Right renal pelvis (tissue), 4 donors: ENCODE measurements around the gene KCNK17. TPM values are rescaled to one million over a fixed set of nuclear protein-coding genes. Genes with fewer than 3 reads are reported as not detected.

Source experiments
- DNase-seq, 4 donors: peaks; one replicate each; pipeline ENCODE4 v3.0.0-alpha.2; 2013; ENCODE audit warnings: low read depth in 4 of 4, low spot score in 3 of 4, missing footprints in 1 of 4
- polyA plus RNA-seq, 4 donors: library from polyadenylated mRNA; unstranded; fragments of 120-200 nt; gene quantifications; one replicate each; pipeline ENCODE4 v1.2.1, GENCODE V29; 2013; ENCODE audit not compliant: insufficient read length in 4 of 4

KCNK17 gene
- polyA plus RNA-seq, 4 donors = 0.04 to 0.20 (median 0.17) TPM; not detected in 1

- DNase-seq = no peak
Observed at GRCh38 chr6:39274903-39275302, 39.3 kb downstream of the KCNK17 start.

DNA sequence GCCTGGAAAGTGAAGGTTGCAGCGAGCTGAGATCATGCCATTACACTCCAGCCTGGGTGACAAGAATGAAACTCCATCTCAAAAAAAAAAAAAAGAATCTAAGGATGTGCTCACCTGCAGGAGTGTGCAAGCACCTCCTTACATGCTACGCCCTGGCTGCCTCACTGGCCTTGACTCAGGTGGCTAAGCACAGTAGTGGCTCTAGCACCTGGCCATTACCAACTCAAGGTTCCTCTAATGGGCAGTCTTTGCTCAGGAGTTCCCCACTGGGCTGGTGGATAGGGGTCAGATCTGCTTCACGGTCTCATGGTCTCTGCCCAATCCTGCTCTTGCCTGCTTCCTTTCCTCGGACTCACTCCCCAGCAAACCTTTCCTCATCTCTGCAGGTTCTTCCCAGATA lies 39.7 kb downstream of the KCNK17 start:
- DNase-seq = no peak

DNA sequence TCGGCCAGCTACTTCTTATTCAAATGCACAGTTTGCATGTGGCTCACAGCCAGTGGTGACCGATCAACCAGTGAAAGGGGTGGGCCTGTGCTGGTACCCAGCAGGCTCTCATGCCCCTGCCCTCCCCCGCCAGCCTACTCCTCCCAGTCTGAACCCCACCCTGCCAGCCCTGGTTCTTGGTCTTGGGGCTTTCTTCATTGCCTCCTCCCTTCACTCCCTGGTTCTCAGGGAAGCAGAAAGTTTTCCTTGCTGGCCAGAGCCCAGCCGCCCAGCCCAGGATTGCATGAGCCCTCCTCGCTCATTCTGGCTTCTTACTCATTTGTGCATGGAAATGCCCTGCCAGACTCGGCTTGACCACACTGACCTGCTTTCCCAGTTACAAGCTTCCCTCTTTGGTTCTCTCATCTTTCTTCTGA lies 40.8 kb downstream of the KCNK17 start:
- no peak for DNase-seq

- DNase-seq = no peak
Observed at GRCh38 chr6:39269961-39270360, 44.3 kb downstream of the KCNK17 start.

DNA sequence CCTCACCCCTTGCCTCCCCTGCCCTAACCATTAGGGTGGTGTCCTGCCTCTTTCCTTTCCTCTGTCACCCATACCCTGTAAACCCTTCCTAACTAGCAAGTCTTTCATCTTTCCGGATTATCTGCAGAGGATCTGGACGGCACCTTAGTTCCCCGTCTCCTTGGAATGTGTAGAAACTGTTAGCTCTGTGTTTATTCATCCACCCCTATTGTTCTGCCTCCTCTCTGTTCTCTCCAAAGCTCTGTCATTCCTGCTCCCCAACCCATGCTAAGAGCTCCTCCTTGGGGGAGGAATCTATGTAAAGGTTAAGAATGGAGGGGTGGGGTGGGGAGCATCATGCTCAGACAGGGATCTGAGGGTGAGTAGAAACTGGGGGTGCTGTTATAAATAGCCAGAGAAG lies 45.5 kb downstream of the KCNK17 start:
- no peak for DNase-seq

- no peak for DNase-seq
Observed at GRCh38 chr6:39268171-39268570, 46.0 kb downstream of the KCNK17 start.

- DNase-seq = no peak
Observed at GRCh38 chr6:39266782-39267355, 47.4 kb downstream of the KCNK17 start.

- DNase-seq = no peak
Observed at GRCh38 chr6:39266375-39266774, 47.8 kb downstream of the KCNK17 start.

DNA sequence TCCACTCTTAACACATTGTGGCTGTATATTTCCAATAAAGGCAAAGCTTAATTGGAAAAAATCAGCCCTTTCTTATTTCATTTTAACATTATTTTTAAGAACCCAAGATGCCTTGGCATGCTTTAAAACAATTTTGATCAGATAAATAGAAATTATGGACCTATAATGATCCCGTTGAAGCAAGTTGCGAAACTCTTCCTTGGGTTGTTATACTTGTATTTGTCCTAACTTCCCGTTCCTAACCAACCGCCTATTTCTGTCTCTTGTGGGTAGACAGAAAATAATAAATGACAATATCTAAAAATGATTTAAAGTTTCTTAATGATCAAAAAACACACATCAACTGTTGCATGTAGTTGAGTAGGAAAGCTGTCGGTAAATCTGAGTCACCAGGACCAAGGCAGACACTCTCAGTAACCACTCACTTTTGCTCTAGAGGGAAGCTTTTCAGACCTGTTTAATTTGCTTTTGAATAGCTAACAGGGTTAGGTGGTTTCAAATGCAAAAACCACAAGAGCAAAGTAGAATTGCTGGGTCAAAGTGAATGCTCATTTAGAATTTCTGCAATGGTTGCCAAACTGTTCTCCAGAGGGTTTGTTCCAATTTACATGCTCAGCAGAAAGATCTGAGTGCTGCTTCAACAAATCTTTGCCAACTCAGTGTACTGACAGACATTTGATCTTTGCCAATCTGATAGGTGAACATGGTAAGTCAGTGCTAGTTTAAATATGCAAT lies 50.7 kb downstream of the KCNK17 start:
- no peak for DNase-seq

- DNase-seq = no peak
Observed at GRCh38 chr6:39261751-39262150, 52.5 kb downstream of the KCNK17 start.

- no peak for DNase-seq
Observed at GRCh38 chr6:39260953-39261352, 53.3 kb downstream of the KCNK17 start.

GRCh38 chr6:39260456-39260855 lies 53.8 kb downstream of the KCNK17 start:
- DNase-seq = no peak

- no peak for DNase-seq
Observed at GRCh38 chr6:39256294-39256940, 57.8 kb downstream of the KCNK17 start.

GRCh38 chr6:39254999-39255535 lies 59.2 kb downstream of the KCNK17 start:
- DNase-seq = no peak

DNA sequence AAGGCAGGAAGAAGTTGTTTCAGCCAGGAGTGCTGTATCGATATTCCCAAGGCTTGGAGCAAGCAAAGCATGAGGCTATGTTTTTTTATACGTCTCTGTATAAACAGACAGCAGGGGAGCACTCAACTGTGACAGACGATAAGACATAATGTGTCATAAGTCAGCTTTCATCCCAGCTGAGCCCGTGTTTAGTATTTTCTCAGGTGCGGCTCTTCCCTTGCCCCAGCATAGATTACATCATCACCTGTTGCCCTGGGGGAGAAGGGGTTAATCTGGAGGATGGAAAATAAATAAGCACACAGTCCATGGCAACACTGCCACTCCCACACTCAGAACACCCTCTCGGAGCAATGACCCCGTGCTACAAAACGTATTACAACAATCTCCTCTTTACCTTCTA lies 62.8 kb downstream of the KCNK17 start:
- peak in 2 of 4 donors; percentile 27 to 58 for DNase-seq

- no peak for DNase-seq
Observed at GRCh38 chr6:39250507-39250906, 63.7 kb downstream of the KCNK17 start.

DNA sequence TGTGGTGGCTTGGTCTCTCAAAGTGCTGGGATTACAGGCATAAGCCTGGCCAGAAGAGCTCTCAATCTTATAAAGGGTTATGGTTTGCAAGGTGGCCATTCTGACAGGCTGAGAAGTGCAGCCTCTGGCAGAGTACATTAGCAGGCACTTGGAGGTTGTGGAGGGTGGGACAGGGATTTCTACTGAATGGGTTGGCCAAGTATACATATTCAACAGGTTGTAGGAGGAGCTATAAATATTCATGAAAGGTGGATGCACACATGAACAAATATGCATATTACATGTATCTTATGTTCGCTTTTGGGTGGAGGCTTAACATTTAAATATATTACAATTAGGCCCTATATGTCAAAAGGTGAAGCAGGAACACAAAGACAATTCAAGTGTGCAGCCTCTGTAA lies 64.9 kb downstream of the KCNK17 start:
- DNase-seq = no peak

Other genes with a start within 250 kb of the KCNK17 start
- gene SAYSD1, start 199.2 kb downstream of the KCNK17 start, polyA plus RNA-seq = 10 to 100 TPM; 20.4 to 25.3 (median 21.2) TPM
- 10 to 100 TPM; 10.5 to 14.9 (median 11.1) TPM for gene KCNK5, start 84.9 kb downstream of the KCNK17 start, polyA plus RNA-seq
- gene KCNK16, start 8.3 kb upstream of the KCNK17 start, polyA plus RNA-seq = not detected